ENCODE data around the gene MAPK12. TPM values are rescaled to one million over a fixed set of nuclear protein-coding genes. Genes with fewer than 3 reads are reported as not detected.

The MAPK12 gene
- total RNA-seq, 1 experiment from 2014 or later = 74.6 TPM

DNA sequence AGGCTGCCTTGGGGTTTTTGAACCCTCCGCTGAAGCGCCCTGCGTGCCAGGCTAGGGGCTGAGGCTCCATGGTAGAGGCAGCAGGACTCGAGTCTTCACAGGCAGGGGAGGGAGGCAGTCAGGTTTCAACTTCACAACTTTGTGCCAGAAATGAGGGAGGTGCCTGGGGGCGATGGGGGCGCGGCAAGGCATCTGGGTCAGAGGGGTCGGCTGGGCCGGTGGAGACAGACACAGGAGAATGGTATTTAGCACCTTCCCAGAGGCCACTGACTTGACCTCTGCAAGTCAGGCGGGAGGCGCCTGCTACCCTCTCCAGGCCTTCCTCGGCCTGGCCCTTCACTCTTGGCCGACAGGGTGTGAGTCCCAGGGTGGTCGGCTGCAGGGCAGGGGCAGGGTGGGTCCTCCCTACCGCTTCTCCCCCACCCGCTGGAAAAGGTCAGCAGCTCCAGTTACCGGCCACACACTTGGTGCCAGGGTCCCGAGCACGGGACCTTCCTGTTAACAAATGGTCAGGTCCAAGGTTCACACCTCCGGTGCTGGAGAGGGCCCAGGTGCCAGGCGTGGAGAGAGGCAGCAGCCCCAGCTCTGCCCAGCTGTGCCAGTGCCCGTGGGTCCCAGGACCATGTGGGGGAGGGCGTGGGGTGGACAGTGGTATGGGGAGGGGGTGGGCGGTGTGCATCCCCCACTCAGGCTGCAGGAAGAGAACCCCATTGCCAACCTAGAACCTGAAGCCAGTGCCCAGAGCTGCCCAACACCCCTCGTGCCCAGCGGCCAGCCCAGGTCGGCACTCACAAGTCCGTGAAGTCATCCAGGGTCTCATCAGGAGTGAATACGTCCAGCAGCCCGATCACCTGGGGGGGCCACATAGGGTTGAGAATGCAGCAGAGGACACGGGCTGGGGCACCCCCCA lies 3.8 kb downstream of the MAPK12 start:
- Histone ChIP-seq H3K27me3 (ENCODE audit: control insufficient read depth, insufficient read depth, low read length) (no peaks in the 10 kb centered on the region), H3K9me3 (ENCODE audit: control insufficient read depth, insufficient read depth, low read depth, low read length) (no peaks in the 10 kb centered on the region), H3K27ac (ENCODE audit: low read length) (no peak overlapping the region), H3K36me3 (ENCODE audit: control insufficient read depth, insufficient read depth, low read length) (no peaks in the 10 kb centered on the region; the same call in 1 of the 2 replicates), H3K4me3 (ENCODE audit: low read depth in 2 of 2, low read length in 2 of 2) (no peak overlapping the region), H3K4me1 (ENCODE audit: control insufficient read depth, insufficient read depth, low read length) (peaks cover 30% of the 10 kb centered on the region)
- in situ Hi-C loops (cut with HindIII; ENCODE audit: low pct_unique_long_range_greater_than_20kb, low sequenced_read_pairs) = no loop called here
- CTCF ChIA-PET = no interaction called here
- BruUV-seq (replicated peaks) = no TSS peak
- intact Hi-C loops (cut with micrococcal nuclease; ENCODE audit: unreplicated experiment) = no loop called here
- DNase-seq (ENCODE audit: low read depth, low spot score) = no peak
- TF ChIP-seq SIN3A (IDR thresholded peaks at IDR 0.05; ENCODE audit: borderline replicate concordance, insufficient read depth, low read depth, low read length) (no peak), TCF7L2 (IDR thresholded peaks at IDR 0.05; ENCODE audit: low read depth, low read length) (no peak), POLR2AphosphoS5 (IDR thresholded peaks at IDR 0.05; ENCODE audit: low read depth, low read length) (no peak)
- TF ChIP-seq, protein P1, sequence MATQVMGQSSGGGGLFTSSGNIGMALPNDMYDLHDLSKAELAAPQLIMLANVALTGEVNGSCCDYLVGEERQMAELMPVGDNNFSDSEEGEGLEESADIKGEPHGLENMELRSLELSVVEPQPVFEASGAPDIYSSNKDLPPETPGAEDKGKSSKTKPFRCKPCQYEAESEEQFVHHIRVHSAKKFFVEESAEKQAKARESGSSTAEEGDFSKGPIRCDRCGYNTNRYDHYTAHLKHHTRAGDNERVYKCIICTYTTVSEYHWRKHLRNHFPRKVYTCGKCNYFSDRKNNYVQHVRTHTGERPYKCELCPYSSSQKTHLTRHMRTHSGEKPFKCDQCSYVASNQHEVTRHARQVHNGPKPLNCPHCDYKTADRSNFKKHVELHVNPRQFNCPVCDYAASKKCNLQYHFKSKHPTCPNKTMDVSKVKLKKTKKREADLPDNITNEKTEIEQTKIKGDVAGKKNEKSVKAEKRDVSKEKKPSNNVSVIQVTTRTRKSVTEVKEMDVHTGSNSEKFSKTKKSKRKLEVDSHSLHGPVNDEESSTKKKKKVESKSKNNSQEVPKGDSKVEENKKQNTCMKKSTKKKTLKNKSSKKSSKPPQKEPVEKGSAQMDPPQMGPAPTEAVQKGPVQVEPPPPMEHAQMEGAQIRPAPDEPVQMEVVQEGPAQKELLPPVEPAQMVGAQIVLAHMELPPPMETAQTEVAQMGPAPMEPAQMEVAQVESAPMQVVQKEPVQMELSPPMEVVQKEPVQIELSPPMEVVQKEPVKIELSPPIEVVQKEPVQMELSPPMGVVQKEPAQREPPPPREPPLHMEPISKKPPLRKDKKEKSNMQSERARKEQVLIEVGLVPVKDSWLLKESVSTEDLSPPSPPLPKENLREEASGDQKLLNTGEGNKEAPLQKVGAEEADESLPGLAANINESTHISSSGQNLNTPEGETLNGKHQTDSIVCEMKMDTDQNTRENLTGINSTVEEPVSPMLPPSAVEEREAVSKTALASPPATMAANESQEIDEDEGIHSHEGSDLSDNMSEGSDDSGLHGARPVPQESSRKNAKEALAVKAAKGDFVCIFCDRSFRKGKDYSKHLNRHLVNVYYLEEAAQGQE (IDR thresholded peaks at IDR 0.05; ENCODE audit: insufficient read depth in 1 of 2, low read depth in 2 of 2, low read length in 1 of 2) = no peak
- TF ChIP-seq, protein P2, sequence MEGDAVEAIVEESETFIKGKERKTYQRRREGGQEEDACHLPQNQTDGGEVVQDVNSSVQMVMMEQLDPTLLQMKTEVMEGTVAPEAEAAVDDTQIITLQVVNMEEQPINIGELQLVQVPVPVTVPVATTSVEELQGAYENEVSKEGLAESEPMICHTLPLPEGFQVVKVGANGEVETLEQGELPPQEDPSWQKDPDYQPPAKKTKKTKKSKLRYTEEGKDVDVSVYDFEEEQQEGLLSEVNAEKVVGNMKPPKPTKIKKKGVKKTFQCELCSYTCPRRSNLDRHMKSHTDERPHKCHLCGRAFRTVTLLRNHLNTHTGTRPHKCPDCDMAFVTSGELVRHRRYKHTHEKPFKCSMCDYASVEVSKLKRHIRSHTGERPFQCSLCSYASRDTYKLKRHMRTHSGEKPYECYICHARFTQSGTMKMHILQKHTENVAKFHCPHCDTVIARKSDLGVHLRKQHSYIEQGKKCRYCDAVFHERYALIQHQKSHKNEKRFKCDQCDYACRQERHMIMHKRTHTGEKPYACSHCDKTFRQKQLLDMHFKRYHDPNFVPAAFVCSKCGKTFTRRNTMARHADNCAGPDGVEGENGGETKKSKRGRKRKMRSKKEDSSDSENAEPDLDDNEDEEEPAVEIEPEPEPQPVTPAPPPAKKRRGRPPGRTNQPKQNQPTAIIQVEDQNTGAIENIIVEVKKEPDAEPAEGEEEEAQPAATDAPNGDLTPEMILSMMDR (IDR thresholded peaks at IDR 0.05) = no peak
- no peak for ATAC-seq
- POLR2A ChIA-PET = no interaction called here

DNA sequence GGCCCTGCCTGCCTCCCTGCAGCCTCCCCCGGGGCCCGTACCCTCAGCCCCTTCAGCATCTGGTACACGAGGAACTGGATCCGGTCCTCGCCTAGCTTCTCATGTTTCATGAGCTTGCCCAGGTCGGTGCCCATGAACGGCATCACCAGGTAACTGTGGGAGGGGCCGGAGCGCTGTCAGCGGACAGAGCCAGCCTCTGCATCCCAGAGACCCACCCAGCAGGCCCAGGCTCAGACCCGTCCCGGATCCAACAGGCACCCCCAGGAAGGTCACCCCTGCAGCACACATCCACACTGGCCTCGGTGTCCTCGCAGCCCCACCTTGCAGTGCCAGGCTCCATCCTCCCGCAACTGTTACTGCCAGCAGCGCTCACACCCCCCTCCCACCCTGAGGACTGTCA lies 4.4 kb downstream of the MAPK12 start:
- Histone ChIP-seq H3K4me1 (ENCODE audit: control insufficient read depth, insufficient read depth, low read length) (peaks cover 27% of the 10 kb centered on the region), H3K4me3 (ENCODE audit: low read depth in 2 of 2, low read length in 2 of 2) (no peak overlapping the region), H3K27ac (ENCODE audit: low read length) (no peak overlapping the region), H3K9me3 (ENCODE audit: control insufficient read depth, insufficient read depth, low read depth, low read length) (no peaks in the 10 kb centered on the region), H3K27me3 (ENCODE audit: control insufficient read depth, insufficient read depth, low read length) (no peaks in the 10 kb centered on the region), H3K36me3 (ENCODE audit: control insufficient read depth, insufficient read depth, low read length) (no peaks in the 10 kb centered on the region; the same call in 1 of the 2 replicates)
- no TSS peak for BruUV-seq (replicated peaks)
- in situ Hi-C loops (cut with HindIII; ENCODE audit: low pct_unique_long_range_greater_than_20kb, low sequenced_read_pairs) (no loop called here), intact Hi-C loops (cut with micrococcal nuclease; ENCODE audit: unreplicated experiment) (no loop called here)
- ATAC-seq = no peak
- no peak for TF ChIP-seq TCF7L2 (IDR thresholded peaks at IDR 0.05; ENCODE audit: low read depth, low read length)
- TF ChIP-seq POLR2AphosphoS5 (IDR thresholded peaks at IDR 0.05; ENCODE audit: low read depth, low read length) = no peak
- no peak for TF ChIP-seq SIN3A (IDR thresholded peaks at IDR 0.05; ENCODE audit: borderline replicate concordance, insufficient read depth, low read depth, low read length)
- TF ChIP-seq, protein P1 (IDR thresholded peaks at IDR 0.05; ENCODE audit: insufficient read depth in 1 of 2, low read depth in 2 of 2, low read length in 1 of 2) = no peak
- ChIA-PET POLR2A (no interaction called here), CTCF (no interaction called here)
- DNase-seq (ENCODE audit: low read depth, low spot score) = no peak
